Measurements from ENCODE around the gene ZMYND12.

ZMYND12 gene

DNA sequence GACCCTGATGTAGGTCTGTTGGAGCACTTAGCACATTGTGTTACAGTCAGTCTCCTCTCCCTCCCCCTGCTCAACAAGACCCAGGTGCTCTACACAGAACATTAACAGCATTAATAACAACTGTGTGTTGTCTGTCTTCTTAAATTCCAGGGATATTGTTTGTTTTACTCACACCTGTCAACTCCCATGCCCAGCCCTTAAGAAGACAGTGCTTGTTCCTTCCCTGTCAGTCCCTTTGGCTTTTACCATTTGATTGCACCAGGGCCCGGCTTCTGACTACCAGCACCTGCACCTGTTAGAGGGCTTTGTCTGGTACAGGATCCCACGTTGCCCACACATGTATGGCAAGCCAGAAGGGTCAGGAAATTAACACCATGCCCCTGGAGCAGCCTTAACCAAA is 63.6 kb downstream of the ZMYND12 start:
- H3K4me3 ChIP-seq (ENCODE audit: low read length) = no peak overlapping the region
- TF ChIP-seq ZNF274 (IDR thresholded peaks at IDR 0.05; ENCODE audit: low read depth, low read length) = no peak

DNA sequence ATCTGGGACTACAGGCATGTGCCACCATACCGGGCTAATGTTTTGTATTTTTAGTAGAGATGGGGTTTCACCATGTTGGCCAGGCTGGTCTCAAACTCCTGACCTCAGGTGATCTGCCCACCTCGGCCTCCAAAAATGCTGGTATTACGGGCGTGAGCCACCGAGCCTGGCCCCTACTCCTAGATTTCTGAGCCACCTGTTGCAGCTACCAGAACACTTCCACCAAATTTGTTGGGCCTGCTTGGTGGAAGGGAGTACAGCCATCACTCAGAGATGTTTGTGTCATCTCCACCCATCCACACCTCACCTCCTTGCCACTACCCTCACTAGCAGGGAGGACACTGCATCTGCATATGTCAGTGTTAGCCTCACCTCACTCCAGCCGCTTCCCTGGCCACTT is 69.8 kb downstream of the ZMYND12 start:
- TF ChIP-seq ZNF274 (IDR thresholded peaks at IDR 0.05; ENCODE audit: low read depth, low read length) = no peak
- no peak overlapping the region for H3K4me3 ChIP-seq (ENCODE audit: low read length)

DNA sequence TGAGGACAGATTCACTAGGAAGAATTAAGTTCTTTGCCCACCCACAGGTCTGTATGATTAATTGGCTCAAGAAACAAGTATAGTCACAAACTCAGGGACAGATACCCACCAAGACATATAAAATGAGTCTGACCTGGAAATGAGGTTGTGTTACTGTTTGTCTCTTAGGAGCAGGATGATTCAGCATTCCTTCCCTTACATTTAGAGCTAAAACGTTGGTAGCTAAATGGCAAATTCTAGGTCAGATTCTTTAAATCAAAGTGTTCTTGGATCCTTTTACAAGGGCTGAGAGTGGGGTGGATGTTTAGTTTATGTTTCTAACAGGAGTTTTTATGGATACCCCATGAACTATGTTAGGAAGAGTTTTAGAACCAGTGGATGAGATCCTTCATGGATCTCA is 70.5 kb downstream of the ZMYND12 start:
- no peak for TF ChIP-seq ZNF274 (IDR thresholded peaks at IDR 0.05; ENCODE audit: low read depth, low read length)
- no peak overlapping the region for H3K4me3 ChIP-seq (ENCODE audit: low read length)

DNA sequence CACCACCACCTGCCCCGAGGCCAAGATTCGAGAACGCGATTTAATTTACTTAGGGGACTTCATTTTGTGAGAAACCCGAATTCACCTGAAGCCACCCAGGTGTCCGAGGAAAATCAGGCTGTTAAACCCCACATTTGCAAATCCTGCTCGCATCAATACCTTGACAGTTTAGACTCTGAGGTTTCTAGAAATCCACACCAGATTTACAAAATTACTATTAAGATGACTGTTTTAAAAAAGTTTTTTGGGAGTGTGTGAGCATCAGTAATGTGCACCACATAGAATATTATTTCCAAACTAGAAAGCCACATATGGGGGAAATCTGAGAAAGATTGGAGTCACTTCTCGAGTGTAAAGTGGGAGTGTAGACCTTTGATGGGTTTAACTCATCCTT is 74.5 kb downstream of the ZMYND12 start:
- TF ChIP-seq ZNF274 (IDR thresholded peaks at IDR 0.05; ENCODE audit: low read depth, low read length) = no peak
- peak overlapping the region; percentile 73; the same call in 1 of the 2 replicates for H3K4me3 ChIP-seq (ENCODE audit: low read length)

DNA sequence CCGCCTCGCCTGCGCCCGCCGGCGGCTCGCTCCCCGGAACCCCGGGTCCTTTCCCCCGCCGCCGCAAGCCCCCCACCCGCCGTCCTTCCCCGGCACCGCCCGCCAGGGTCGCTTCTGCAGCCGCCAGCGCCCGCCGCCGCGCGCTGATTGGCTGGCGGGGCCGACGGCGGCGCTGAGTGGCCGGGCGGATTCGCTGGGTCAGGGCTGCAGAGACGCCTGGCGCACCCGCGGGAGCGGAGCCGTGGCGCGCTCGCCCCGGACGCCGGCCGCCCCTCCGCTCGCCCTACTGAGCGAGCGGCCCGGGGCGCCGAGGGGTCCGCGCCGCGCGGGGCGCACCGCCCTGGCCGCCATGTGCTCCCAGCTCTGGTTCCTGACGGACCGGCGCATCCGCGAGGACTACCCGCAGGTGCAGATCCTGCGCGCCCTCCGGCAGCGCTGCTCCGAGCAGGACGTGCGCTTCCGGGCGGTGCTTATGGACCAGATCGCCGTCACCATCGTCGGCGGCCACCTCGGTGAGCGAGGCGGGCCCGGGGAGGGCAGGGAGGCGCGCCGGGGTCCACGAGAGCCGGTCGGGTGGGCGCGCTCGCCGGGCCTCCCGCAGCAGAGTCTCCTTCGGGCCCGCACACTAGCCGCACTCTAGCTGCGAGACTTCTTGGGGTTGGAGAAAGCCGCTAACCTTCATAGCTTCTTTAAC is 75.1 kb downstream of the ZMYND12 start, which contains the start of gene RIMKLA:
Gene RIMKLA (plus strand): TSS at position 207 of the 694 bp plus-strand sequence. CDS start 143 bp downstream, at position 350.
- no peak for TF ChIP-seq ZNF274 (IDR thresholded peaks at IDR 0.05; ENCODE audit: low read depth, low read length)

More for the DNA sequence above, 75.1 kb downstream of the ZMYND12 start, which contains the start of gene RIMKLA:
- peak within 1 kb of the TSS; percentile 73; the same call in 1 of the 2 replicates for H3K4me3 ChIP-seq (ENCODE audit: low read length)
